ENCODE measurements around the gene SV2C.

DNA sequence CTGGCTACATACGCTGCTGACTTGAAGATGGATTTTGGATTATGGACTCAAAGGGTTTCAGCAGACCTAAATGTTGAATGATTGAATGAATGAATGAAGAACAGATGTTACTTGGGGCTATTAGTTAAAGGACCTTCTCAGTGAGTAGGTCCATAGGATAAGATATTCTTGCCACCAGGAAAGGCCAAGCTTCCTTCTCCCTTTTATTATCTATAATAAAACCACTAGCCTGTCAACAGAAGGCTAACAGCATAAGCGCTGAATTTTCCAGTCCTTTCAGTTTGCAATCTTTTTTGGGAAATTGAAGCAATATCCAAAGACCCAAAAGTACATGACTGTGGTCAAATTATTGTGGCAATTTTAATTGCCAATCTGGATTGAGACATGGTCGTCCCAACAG lies 113.3 kb downstream of the SV2C start:
- no peak for TF ChIP-seq FOXM1 (IDR thresholded peaks at IDR 0.05; ENCODE audit: low read depth, low read length)
- no peak for TF ChIP-seq JUND (IDR thresholded peaks at IDR 0.05; ENCODE audit: low read depth, low read length)
- no peak for TF ChIP-seq TARDBP (IDR thresholded peaks at IDR 0.05; ENCODE audit: borderline replicate concordance)
- TF ChIP-seq USF1 (IDR thresholded peaks at IDR 0.05; ENCODE audit: borderline replicate concordance, extremely low read length, insufficient read depth, low read depth, low read length) = no peak
- no peak for TF ChIP-seq TCF7 (IDR thresholded peaks at IDR 0.05; ENCODE audit: borderline replicate concordance)
- no peak for TF ChIP-seq EP300 (IDR thresholded peaks at IDR 0.05; ENCODE audit: borderline replicate concordance in 1 of 2, control insufficient read depth in 1 of 2, low read depth in 2 of 2, low read length in 2 of 2)
- TF ChIP-seq GABPA (IDR thresholded peaks at IDR 0.05; ENCODE audit: low read depth) = no peak
- no peak for TF ChIP-seq USF2 (IDR thresholded peaks at IDR 0.05; ENCODE audit: borderline replicate concordance, low read depth, low read length)
- TF ChIP-seq POLR2A (IDR thresholded peaks at IDR 0.05; ENCODE audit: low read depth, low read length) = no peak
- no peak for TF ChIP-seq TAF1 (IDR thresholded peaks at IDR 0.05; ENCODE audit: borderline replicate concordance, low read depth, low read length)
